ENCODE results near the gene NOL9.

GRCh38 chr1:6491081-6491449 is 63.2 kb downstream of the NOL9 start:
- TF ChIP-seq, protein P1, sequence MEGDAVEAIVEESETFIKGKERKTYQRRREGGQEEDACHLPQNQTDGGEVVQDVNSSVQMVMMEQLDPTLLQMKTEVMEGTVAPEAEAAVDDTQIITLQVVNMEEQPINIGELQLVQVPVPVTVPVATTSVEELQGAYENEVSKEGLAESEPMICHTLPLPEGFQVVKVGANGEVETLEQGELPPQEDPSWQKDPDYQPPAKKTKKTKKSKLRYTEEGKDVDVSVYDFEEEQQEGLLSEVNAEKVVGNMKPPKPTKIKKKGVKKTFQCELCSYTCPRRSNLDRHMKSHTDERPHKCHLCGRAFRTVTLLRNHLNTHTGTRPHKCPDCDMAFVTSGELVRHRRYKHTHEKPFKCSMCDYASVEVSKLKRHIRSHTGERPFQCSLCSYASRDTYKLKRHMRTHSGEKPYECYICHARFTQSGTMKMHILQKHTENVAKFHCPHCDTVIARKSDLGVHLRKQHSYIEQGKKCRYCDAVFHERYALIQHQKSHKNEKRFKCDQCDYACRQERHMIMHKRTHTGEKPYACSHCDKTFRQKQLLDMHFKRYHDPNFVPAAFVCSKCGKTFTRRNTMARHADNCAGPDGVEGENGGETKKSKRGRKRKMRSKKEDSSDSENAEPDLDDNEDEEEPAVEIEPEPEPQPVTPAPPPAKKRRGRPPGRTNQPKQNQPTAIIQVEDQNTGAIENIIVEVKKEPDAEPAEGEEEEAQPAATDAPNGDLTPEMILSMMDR (IDR thresholded peaks at IDR 0.05) = no peak
- TF ChIP-seq POLR2AphosphoS5 (IDR thresholded peaks at IDR 0.05) (no peak), EP300 (IDR thresholded peaks at IDR 0.05) (no peak), POLR2A (IDR thresholded peaks at IDR 0.05; ENCODE audit: low read depth) (no peak)
